PC-3 (cell line): Measurements from ENCODE around the gene CD7. TPM values are rescaled to one million over a fixed set of nuclear protein-coding genes. Genes with fewer than 3 reads are reported as not detected.

Experiments used
- ATAC-seq: fragments of 200-7000 bp; cut with Tn5 transposase; 2 replicates; pipeline ENCODE4 v1.9.1; 2020; ENCODE audit warnings: mild to moderate bottlenecking, moderate library complexity
- BruUV-seq: library from RNA; stranded (reverse); fragments of 400-500 nt; replicated peaks from 2 replicates; lab custom pipeline; 2021; lab: Mats Ljungman, UMichigan
- CTCF ChIA-PET: fragments of 300-600 bp; sonication (Branson Sonifier 250); formaldehyde crosslinking; loops from one replicate; lab custom pipeline; 2022; ENCODE audit warnings: antibody characterized with exemption; lab: Charles Lee
- POLR2A ChIA-PET: fragments of 300-600 bp; sonication (Branson Sonifier 250); formaldehyde crosslinking; loops from one replicate; lab custom pipeline; 2022; ENCODE audit warnings: antibody characterized with exemption; ENCODE audit not compliant: unreplicated experiment; lab: Charles Lee
- DNase-seq: peaks from one replicate; pipeline ENCODE4 v3.0.0-alpha.2; 2015
- H2AFZ ChIP-seq: fragments of 300-600 bp; sonication (generic); 2 replicates; pipeline ENCODE4 v1.6.0; 2016; ENCODE audit warnings: antibody characterized with exemption, low read length
- H3F3A ChIP-seq: fragments of 300-600 bp; sonication (generic); one replicate; pipeline ENCODE4 v1.6.0; 2017; ENCODE audit warnings: antibody characterized with exemption, low read length, control low read depth, mild to moderate bottlenecking; ENCODE audit not compliant: unreplicated experiment
- H3K27ac ChIP-seq: fragments of 300-600 bp; sonication (generic); 2 replicates; pipeline ENCODE4 v1.5.1; 2016; ENCODE audit warnings: mild to moderate bottlenecking, low read length
- H3K27me3 ChIP-seq: fragments of 300-600 bp; sonication (generic); 2 replicates; pipeline ENCODE4 v1.6.1; 2016; ENCODE audit warnings: low read length, mixed read lengths
- H3K36me3 ChIP-seq: fragments of 300-600 bp; sonication (generic); 2 replicates; pipeline ENCODE4 v1.6.1; 2016; ENCODE audit warnings: low read depth, mixed run types, low read length, mixed read lengths
- H3K4me1 ChIP-seq: fragments of 300-600 bp; sonication (generic); 2 replicates; pipeline ENCODE4 v1.5.1; 2016; ENCODE audit warnings: low read length; ENCODE audit not compliant: insufficient read depth
- H3K4me2 ChIP-seq: fragments of 300-600 bp; sonication (generic); 2 replicates; pipeline ENCODE4 v1.6.0; 2016; ENCODE audit warnings: low read length
- H3K4me3 ChIP-seq: fragments of 300-600 bp; sonication (generic); 2 replicates; pipeline ENCODE4 v1.5.1; 2016; ENCODE audit warnings: mild to moderate bottlenecking, low read length, mixed read lengths
- H3K79me2 ChIP-seq: fragments of 300-600 bp; sonication (generic); 2 replicates; pipeline ENCODE4 v1.6.1; 2017; ENCODE audit warnings: low read length, mixed read lengths
- H3K9ac ChIP-seq: fragments of 300-600 bp; sonication (generic); 2 replicates; pipeline ENCODE4 v1.6.0; 2016; ENCODE audit warnings: mild to moderate bottlenecking, low read length
- H3K9me2 ChIP-seq: fragments of 300-600 bp; sonication (generic); replicated peaks from 2 replicates; pipeline ENCODE4 v1.6.1; 2016; ENCODE audit warnings: mixed run types, low read length, mixed read lengths
- H3K9me3 ChIP-seq: fragments of 300-600 bp; sonication (generic); 2 replicates; pipeline ENCODE4 v1.6.1; 2016; ENCODE audit warnings: low read length, mixed read lengths
- H4K20me1 ChIP-seq: fragments of 300-600 bp; sonication (generic); 2 replicates; pipeline ENCODE4 v1.6.1; 2016; ENCODE audit warnings: low read length, mixed read lengths
- CTCF ChIP-seq: fragments of 300-600 bp; sonication (generic); conservative IDR thresholded peaks from 2 replicates; pipeline ENCODE4 v1.5.1; 2017; ENCODE audit warnings: antibody characterized with exemption, low read depth, mild to moderate bottlenecking, low read length
- EZH2 ChIP-seq: fragments of 300-600 bp; sonication (generic); IDR thresholded peaks from one replicate; pipeline ENCODE4 v1.6.1; 2017; ENCODE audit warnings: antibody characterized with exemption, mild to moderate bottlenecking, low read length; ENCODE audit not compliant: unreplicated experiment
- EZH2phosphoT487 ChIP-seq: fragments of 300-600 bp; sonication (generic); IDR thresholded peaks from 2 replicates; pipeline ENCODE4 v1.6.1; 2018; ENCODE audit warnings: mild to moderate bottlenecking, antibody characterized with exemption, low read length, borderline replicate concordance
- intact Hi-C: fragments of 100-400 bp; cut with micrococcal nuclease; formaldehyde crosslinking; loops from 2 replicates; pipeline ENCODE4 v1.9.0; 2023
- total RNA-seq: library from RNA; depleted of rRNA; stranded (reverse); fragments of >200 nt; gene quantifications from 2 replicates; pipeline ENCODE4 v1.2.3, GENCODE V29; 2014

The CD7 gene
- total RNA-seq, 1 experiment from 2014 or later = 0.15 TPM

GRCh38 chr17:82315703-82316358, 1.6 kb downstream of the CD7 start:
- no peak for TF ChIP-seq EZH2phosphoT487
- no peak for TF ChIP-seq CTCF
- no peak for TF ChIP-seq EZH2
- POLR2A ChIA-PET = no interaction called here

GRCh38 chr17:82314727-82315605, 2.4 kb downstream of the CD7 start:
- Histone ChIP-seq H3K4me3 (no peak overlapping the region), H3K4me2 (0 out of 2 replicates have a peak overlapping the region, but pooled peaks have one; percentile 26), H3K27ac (no peak overlapping the region), H3K79me2 (no peaks in the 10 kb centered on the region), H4K20me1 (no peaks in the 10 kb centered on the region), H3F3A (no peaks in the 10 kb centered on the region), H3K9me2 (no peaks in the 10 kb centered on the region), H3K36me3 (no peaks in the 10 kb centered on the region), H3K27me3 (no peaks in the 10 kb centered on the region), H2AFZ (no peak overlapping the region), H3K9me3 (no peaks in the 10 kb centered on the region), H3K9ac (no peak overlapping the region), H3K4me1 (no peaks in the 10 kb centered on the region; the same call in 1 of the 2 replicates)
- no TSS peak for BruUV-seq
- TF ChIP-seq EZH2 = no peak
- TF ChIP-seq CTCF = no peak
- no peak for TF ChIP-seq EZH2phosphoT487
- intact Hi-C loops = loop anchor here (1.0 kb wide), 1 partner anchor 69 kb away; no protein-coding TSS in a partner anchor
- ChIA-PET POLR2A (no interaction called here), CTCF (no interaction called here)
- ATAC-seq = peak; percentile 4; the same call in 1 of the 2 replicates
- DNase-seq = no peak

More at GRCh38 chr17:82315703-82316358, 1.6 kb downstream of the CD7 start:
- Histone ChIP-seq H3K27ac (no peak overlapping the region), H3F3A (peaks cover under 1% of the 10 kb centered on the region), H3K9ac (no peak overlapping the region), H3K36me3 (no peaks in the 10 kb centered on the region), H3K4me1 (no peaks in the 10 kb centered on the region; the same call in 1 of the 2 replicates), H3K79me2 (no peaks in the 10 kb centered on the region), H3K4me2 (0 out of 2 replicates have a peak overlapping the region, but pooled peaks have one; percentile 26), H3K9me2 (no peaks in the 10 kb centered on the region), H2AFZ (no peak overlapping the region), H3K4me3 (no peak overlapping the region), H3K9me3 (no peaks in the 10 kb centered on the region), H4K20me1 (no peaks in the 10 kb centered on the region), H3K27me3 (no peaks in the 10 kb centered on the region)
- CTCF ChIA-PET = no interaction called here
- DNase-seq (no peak), ATAC-seq (peak; percentile 42)
- intact Hi-C loops = loop anchor here (1.0 kb wide), 1 partner anchor 70 kb away; no protein-coding TSS in a partner anchor
- BruUV-seq = no TSS peak
